ENCODE data around the gene ESYT2.

The ESYT2 gene

GRCh38 chr7:158821171-158822031 lies 7.9 kb downstream of the ESYT2 start:
- DNase-seq = no peak

- DNase-seq = no peak
These were observed 8.7 kb downstream of the ESYT2 start for GRCh38 chr7:158820656-158821055.

GRCh38 chr7:158819571-158820203 lies 9.6 kb downstream of the ESYT2 start:
- DNase-seq = no peak

GRCh38 chr7:158818325-158819213 lies 10.7 kb downstream of the ESYT2 start:
- DNase-seq = peak; percentile 87

GRCh38 chr7:158816995-158817394 lies 12.3 kb downstream of the ESYT2 start:
- no peak for DNase-seq

- no peak for DNase-seq
These were observed 13.0 kb downstream of the ESYT2 start for GRCh38 chr7:158816271-158816670.

- DNase-seq = no peak
These were observed 13.5 kb downstream of the ESYT2 start for GRCh38 chr7:158815800-158816128.

GRCh38 chr7:158815083-158815799 lies 14.1 kb downstream of the ESYT2 start:
- no peak for DNase-seq

GRCh38 chr7:158814637-158815036 lies 14.7 kb downstream of the ESYT2 start:
- DNase-seq = peak; percentile 53

GRCh38 chr7:158812684-158813083 lies 16.6 kb downstream of the ESYT2 start:
- peak; percentile 87 for DNase-seq

- DNase-seq = no peak
These were observed 17.4 kb downstream of the ESYT2 start for GRCh38 chr7:158811894-158812293.

- no peak for DNase-seq
These were observed 17.8 kb downstream of the ESYT2 start for GRCh38 chr7:158811461-158811860.

GRCh38 chr7:158810846-158811245 lies 18.5 kb downstream of the ESYT2 start:
- DNase-seq = no peak

GRCh38 chr7:158809596-158809995 lies 19.7 kb downstream of the ESYT2 start:
- DNase-seq = no peak

- DNase-seq = no peak
These were observed 21.2 kb downstream of the ESYT2 start for GRCh38 chr7:158808126-158808525.

- DNase-seq = no peak
These were observed 23.4 kb downstream of the ESYT2 start for GRCh38 chr7:158805937-158806336.

GRCh38 chr7:158805414-158805813 lies 23.9 kb downstream of the ESYT2 start:
- no peak for DNase-seq

- peak; percentile 46 for DNase-seq
These were observed 25.0 kb downstream of the ESYT2 start for GRCh38 chr7:158804335-158804734.

GRCh38 chr7:158803367-158803969 lies 25.8 kb downstream of the ESYT2 start:
- DNase-seq = no peak

- no peak for DNase-seq
These were observed 26.6 kb downstream of the ESYT2 start for GRCh38 chr7:158802535-158803366.

GRCh38 chr7:158798741-158799140 lies 30.6 kb downstream of the ESYT2 start:
- no peak for DNase-seq

Data from central memory CD4-positive, alpha-beta T cell (primary cell).